HG02588 (cell line): ENCODE results near the gene KRT83.
"Not testable (repeated sequence)": the region's sequence is repeated elsewhere in the genome, so short reads cannot be mapped to it uniquely, and the experiment has no call there.

Experiments used
- ATAC-seq: cut with Tn5 transposase; IDR thresholded peaks from one replicate; pipeline ENCODE4 v1.9.1; 2021; ENCODE audit warnings: mild to moderate bottlenecking, moderate library complexity; ENCODE audit not compliant: unreplicated experiment

Gene KRT83

DNA sequence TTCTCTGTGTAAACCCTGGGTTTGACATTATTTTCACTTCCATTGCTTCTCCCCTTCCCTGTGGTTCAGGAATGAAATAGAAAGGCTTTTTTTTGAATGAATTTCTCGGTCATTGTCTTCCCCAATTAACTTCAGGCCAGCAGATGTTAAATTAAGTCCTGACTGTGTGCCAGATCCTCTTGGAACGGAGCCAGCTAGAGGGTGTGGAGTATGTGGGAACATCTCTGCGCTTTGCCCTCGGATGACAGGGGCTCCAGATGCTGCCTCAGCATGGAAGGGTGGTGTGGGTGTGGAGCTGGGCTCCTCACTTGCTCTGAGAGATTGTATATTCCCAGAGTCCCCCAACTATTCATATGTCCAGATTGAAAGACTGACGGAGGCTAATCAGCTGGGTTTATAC is 33.0 kb upstream of the KRT83 start:
- ATAC-seq = no peak

DNA sequence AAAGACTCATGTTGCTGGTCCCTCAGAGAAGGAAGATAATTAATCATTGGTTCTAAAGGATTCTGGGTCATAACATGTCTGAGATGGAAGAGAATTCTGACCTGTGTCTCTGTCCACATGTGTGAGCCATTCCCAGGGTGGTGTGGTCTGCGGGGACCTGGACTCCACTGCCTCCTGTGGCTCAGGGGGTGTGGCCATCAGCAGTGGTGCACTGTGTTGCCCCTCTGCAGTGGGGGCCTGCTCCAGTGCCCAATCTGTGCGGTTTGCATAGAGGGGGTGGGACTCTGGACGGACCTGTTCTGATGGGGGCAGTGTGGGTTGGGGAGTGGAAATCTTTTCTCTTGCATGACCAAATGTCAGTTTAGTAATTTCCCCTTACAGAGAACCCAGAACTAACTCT is 32.6 kb upstream of the KRT83 start:
- no peak for ATAC-seq

DNA sequence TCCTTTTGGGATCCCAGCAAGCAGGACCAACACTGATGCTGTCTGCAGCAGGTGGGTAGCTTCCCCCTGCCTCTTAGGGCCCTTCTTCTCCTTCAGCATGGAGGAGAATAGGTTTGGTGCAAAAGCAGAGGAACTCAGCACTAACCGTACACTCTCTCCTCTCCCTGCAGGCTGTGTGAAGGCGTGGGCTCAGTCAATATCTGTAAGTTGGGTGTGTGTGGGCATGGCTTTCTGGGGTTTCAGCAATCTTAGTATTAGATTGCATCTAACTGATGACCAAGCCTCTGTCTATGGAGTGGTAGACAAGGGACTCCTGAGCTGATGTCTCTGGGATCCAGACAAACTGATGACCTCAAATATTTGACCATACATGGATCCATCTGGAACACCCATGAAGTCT is 31.8 kb upstream of the KRT83 start:
- no peak for ATAC-seq

DNA sequence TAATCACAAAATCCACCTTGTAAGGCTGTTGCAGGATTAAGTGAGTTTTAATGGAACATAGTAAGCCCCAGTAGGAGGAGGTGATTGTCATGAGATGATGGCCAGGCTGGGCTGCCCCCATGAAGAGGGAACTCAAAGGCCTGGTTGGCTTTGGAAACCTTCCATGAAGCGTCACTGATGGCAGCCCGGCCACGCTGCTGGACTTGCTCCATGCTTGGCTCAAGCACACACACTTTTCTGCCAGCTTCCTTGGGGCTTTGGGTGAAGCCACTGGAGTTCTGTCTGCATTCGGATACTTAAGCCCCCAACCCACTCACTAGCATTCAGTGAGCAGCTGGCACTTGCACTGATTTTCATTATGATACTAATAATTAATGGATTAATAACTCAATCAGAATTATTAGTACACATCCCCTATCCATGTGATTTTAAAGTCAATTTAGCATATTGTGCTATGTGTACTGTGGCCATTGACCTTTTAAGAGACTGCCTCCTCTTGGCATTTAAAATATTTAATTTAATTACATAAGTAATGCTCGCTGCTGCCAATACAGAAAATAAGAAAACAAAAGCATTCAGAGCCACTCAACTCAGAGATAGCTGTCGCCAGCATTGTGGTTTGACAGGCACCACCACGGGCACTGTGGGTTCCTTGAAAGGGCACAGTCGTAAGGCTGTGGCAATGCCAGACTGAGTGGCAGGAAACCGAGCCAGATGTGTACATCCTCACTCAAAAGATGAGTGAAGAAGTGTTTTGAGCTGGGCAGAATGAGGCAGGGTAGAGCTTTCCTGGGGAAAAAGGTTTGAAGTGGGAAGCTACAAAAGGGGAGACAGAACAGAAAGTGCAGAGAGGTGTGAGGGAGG is 30.2 kb upstream of the KRT83 start:
- no peak for ATAC-seq

- ATAC-seq = no peak
Observed at GRCh38 chr12:52350786-52351185, 29.6 kb upstream of the KRT83 start.

- no peak for ATAC-seq
Observed at GRCh38 chr12:52350021-52350620, 28.9 kb upstream of the KRT83 start.

DNA sequence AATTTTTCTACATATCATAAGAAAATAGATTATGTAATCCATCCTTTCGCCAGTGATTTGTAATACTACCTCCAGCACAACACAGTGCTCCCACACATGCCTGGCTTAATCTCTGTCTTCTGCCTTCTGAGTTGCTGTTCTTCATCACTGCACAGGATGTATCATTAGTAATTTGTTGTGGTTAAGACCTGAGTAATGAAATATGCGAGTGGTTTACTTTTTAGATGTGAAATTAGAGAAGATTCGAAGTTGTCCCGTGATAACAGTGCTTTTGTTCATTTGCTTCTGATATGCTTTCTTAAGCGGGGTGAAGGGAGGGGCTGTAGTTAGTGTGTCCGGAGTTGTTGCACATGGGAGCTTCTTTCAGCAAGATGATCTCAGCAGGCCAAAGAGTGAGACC is 28.0 kb upstream of the KRT83 start:
- no peak for ATAC-seq

- no peak for ATAC-seq
Observed at GRCh38 chr12:52347551-52348510, 26.6 kb upstream of the KRT83 start.

DNA sequence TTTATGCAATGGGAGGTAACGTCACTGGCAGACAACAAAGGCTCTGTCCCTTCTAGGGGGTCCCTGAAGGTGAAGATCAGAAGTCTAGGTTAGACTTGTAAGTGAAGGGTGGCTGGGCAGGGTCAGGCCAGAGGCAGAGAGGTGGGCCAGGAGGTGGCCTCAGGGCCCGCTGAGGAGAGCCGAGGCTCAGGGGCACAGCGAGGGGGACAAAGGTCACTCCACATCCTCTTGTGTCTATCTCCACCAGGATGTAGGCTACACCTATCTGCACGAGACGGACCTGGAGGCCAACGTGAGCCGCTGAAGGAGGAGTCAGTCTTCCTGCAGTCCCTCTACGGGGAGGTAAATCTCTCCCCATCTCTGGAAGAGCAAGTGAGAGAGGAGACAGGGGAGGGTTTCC is 25.8 kb upstream of the KRT83 start:
- no peak for ATAC-seq

- ATAC-seq = no peak
Observed at GRCh38 chr12:52346593-52346992, 25.4 kb upstream of the KRT83 start.

- ATAC-seq = not testable (repeated sequence)
Observed at GRCh38 chr12:52345041-52345440, 23.8 kb upstream of the KRT83 start.

- no peak for ATAC-seq
Observed at GRCh38 chr12:52344111-52344510, 22.9 kb upstream of the KRT83 start.

DNA sequence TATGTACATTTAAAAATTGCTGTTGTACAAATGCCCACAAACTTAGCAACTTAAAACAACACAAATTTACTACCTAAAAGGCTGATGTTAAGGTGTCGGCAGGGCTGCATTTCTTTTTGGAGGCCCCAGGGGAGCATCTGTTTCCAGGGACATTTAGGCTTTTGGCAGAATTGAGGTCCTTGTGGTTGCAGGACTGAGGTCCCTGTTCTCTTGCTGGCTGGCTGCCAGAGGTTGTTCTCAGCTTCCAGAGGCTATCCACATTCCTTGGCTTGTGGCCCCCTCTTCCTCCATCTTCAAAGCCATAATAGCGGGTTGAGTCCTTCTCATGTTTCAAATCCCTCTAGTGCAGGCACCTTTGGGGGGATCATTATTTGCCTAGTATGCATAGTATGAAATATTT is 22.4 kb upstream of the KRT83 start:
- ATAC-seq = no peak

DNA sequence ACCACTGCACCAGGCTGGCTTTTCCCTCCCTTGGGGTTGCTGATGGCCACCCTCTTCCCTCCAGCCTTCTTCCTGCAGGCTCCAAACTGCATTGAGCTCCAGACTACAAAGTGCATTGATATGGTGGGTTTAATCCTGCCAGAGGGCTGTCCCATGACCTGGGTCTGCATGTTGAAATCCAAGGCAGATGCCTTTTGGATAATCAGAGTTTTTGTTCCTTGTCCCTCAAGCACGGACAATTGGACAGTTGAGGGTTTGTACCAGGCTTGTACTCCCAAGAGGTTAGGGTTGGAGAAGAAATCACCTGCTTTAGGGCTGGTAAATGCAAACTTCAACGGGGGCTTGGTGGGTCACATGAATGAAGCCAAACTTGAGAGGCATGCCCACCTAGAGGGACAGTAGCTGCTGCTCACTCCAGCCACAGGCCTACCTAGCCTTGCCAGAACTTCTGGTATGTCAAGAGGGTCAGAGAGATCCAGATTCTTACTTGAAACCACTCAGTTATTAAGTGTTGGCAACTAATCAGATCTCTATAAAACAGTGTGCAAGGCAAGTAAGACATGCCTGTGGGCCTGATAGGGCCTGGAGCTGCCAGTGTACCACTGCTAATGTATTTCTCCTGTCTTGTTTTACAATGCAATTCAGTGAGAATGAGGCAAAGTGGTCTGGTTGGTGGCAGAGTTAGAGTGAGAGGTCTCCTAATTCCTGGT is 21.7 kb upstream of the KRT83 start:
- no peak for ATAC-seq

DNA sequence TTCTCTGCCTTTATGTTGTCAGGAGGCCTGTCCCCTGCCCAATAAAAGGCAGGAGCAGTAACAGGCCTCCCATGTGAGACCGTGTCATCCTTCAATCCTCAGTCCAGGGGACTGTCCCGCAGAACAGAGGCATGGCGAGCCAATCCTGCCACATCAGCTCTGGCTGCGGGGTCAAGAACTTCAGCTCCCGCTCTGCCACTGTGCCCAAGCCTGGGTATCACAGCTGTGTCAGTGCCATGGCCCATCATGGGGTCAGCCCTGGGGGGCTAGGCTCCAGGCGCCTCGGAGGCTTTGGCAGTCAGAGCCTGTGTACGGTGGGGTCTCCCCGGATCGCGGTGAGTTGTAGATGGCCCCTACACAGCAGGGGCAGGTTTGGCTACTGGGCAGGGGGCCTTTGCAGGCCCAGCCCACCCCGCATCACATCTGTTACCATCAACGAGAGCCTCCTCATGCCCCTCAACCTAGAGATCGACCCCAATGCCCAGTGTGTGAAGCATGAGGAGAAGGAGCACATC is 19.9 kb upstream of the KRT83 start:
- no peak for ATAC-seq

DNA sequence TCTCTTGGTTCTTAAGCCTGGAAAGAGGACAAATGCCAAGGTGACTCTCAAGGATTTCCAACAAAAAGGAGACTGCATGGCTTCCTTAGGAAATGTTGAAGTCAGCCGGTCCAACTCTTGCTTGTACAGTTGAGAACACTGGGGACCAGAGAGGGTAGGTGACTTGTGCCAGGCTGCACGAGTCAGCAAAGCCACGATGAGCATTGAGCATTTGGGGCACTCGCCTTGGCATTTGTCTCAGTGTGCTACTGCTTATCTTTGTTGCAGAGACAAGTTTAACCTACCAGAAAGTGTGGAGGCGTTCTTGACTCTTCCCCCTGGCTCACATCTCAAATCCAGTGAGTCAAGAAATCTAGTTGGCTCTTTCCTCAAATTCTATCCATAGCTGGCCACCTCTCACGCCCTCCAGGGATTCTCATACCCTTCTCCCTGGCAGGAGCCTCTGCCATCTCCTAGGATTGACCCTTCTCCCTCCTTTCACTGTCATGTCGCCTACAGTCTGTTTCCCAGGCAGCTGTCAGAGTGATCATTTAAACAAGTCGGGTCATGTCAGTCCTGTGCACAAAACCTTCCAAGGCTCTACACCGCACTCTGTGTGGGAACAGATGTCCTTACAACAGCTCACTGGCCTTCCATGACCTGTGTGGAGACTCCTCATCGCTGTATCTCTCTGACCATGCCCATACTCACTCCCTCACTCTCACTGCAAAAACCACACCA is 17.2 kb upstream of the KRT83 start:
- ATAC-seq = no peak

DNA sequence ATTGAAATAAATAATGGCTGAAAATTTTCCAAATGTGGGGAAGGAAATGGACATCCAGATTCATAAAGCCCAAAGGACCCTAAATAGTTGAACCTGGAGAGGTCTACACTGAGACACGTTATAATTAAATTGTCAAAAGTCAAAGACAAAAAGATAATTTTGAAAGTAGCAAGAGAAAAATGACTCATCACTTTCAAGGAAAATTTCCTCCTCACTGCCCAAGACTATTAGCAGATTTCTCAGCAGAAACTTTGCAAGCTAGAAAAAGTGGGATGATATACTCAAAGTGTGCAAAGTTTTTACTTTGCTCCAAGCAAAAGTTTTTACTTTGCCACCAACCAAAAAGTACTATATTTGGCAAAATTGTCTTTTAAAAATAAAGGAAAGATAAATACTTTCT is 15.9 kb upstream of the KRT83 start:
- no peak for ATAC-seq

GRCh38 chr12:52336641-52337040 is 15.4 kb upstream of the KRT83 start:
- ATAC-seq = no peak

DNA sequence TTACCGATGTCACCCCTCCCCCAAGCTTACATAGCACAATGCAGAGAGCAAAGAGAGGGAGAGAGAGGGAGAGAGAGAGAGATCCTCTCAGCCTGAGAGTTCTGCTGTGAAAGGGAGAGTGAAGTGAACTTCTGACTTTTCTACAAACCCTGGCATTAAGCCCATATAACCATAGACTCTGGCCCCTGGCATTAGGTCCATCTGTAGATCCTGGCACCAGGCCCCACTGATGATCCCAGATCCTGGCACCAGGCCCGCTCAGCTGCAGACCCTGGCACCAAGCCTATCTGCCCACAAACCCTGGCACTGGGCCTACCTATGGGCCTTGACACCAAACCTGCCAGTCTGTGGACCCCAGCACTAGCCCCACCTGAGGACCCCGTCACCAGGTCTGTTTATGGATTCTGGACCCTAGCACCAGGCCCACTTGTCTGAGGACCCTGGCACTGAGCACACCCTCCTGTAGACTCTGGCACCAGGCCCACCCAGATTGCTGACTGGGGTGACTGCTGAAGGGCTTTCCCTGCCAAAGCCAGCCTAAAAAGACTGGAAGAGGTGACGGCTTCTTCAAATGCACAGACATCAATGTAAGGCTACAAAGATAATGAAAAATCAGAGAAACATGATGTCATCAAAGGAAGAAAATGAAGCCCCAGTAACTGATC is 14.5 kb upstream of the KRT83 start:
- no peak for ATAC-seq
